ENCODE results near the gene PRKCQ.

PRKCQ gene

DNA sequence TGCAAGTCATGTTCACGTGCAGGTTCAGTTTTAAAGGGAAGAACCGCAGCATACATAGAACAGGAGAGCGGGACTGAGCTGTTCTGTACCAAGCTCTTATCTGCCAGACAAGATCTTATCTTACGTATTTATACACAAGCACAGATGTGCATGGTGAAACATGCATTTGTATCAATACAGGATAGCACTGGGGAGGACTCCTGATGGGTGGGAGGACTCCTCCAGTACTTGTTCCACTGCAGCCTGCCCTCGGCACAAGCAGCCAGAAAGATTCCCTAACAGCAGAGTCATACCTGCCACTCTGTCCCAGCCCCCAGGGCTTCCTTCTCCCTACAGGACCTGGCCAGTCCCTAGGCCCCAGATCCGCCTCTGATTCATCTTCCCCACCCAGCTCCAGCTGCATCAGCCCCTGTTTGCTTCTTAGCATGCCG is 13.2 kb upstream of the PRKCQ start:
- no peak for TF ChIP-seq CTCF (IDR thresholded peaks at IDR 0.05)

DNA sequence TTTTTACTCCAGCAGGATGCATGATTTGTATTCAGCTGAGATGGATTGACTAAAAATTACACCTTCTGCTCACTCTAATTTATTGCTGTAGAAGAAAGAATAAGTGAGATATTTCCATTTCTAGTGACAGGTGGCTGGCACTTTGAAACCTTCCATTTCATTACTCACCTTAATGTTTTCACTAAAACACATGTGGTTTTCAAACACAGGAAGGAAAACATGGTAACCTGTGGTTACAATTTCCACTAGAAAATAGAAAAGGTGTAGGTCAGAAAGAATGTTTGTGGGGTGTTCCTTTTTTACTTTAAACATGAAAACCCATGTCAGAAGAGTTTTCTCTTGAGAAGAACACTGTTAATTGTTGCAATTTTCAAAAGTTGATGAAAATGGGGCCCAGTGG is 12.0 kb upstream of the PRKCQ start:
- no peak for TF ChIP-seq CTCF (IDR thresholded peaks at IDR 0.05)

DNA sequence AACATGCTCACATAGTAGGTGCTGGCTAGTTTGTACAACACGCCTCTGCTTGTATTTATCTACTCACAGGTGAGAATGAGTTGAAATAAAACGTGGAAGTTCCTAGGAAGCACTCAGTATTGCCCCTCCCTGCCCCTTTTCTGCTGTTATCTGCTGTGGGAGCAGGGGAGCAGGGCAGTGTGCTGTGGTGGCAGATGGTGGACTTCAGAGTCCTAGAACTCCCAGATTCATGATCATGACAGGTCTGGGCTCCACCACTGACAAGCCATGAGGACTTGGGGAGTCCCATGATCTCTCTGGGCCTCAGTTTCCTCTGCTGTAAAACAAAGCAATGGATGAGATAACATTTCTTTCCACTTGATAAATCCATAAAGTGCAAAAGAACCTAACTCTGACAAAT is 11.6 kb upstream of the PRKCQ start:
- TF ChIP-seq CTCF (IDR thresholded peaks at IDR 0.05): no peak

- no peak for TF ChIP-seq CTCF (IDR thresholded peaks at IDR 0.05)
Measured at GRCh38 chr10:6590100-6590499, 10.0 kb upstream of the PRKCQ start.

- no peak for TF ChIP-seq CTCF (IDR thresholded peaks at IDR 0.05)
Measured at GRCh38 chr10:6589287-6590094, 9.4 kb upstream of the PRKCQ start.

DNA sequence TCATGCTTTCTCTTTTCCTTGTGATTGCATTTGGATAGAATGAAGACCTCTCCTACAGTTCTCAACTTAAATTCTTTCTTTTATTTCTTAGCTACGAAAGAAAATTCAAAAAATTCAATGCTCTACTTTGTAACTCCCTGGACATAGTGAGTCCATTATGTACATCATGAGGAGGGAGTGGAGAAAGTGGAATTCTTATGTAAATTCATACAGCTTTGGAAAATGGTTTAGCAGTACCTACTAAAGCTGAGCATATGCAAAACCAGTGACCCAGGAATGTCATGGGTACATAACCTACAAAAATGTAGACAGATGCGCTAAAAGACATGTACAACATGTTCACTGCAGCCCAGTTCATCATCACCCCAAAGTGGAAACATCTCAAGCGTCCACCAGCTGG is 8.8 kb upstream of the PRKCQ start:
- TF ChIP-seq CTCF (IDR thresholded peaks at IDR 0.05): no peak

GRCh38 chr10:6588082-6588481 is 8.0 kb upstream of the PRKCQ start:
- no peak for TF ChIP-seq CTCF (IDR thresholded peaks at IDR 0.05)

DNA sequence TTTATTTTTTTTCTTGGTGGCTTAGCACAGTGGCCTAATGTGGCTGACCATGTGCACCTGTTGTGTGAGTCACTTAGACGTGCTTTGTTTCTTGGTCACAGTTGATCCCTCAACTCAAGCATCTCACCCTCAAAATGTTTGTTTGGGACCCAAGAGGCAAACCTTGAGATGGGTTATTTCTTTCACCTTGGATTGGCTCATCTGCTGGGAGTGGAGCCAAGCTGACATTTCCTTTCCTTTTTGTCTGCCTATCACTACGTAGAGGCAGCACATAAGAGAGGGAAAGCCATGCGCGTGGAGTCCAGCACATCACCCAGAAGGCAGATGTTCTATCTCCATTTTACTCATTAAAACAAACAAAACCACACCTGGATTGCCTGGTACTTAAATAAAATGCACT is 6.4 kb upstream of the PRKCQ start:
- no peak for TF ChIP-seq CTCF (IDR thresholded peaks at IDR 0.05)
